Activated T-cell treated with anti-CD3 and anti-CD28 coated beads for 24 hours (primary cell): ENCODE data around the gene DUSP21.
"Not testable (repeated sequence)": the region's sequence is repeated elsewhere in the genome, so short reads cannot be mapped to it uniquely, and the experiment has no call there.

Experiments
- DNase-seq: peaks from one replicate; pipeline ENCODE4 v3.0.0-alpha.2; 2020; ENCODE audit warnings: low read depth

The DUSP21 gene

GRCh38 chrX:44843753-44844152 is at the start of gene DUSP21:
DUSP21 (plus strand) TSS chrX:44844021; CDS start chrX:44844133, 112 bp downstream.
- DNase-seq: no peak

GRCh38 chrX:44795945-44796450 is 47.8 kb upstream of the DUSP21 start:
- no peak for DNase-seq

GRCh38 chrX:44802613-44803012 is 41.2 kb upstream of the DUSP21 start:
- no peak for DNase-seq

- DNase-seq: no peak
Measured at GRCh38 chrX:44815681-44816080, 28.1 kb upstream of the DUSP21 start.

GRCh38 chrX:44816367-44816766 is 27.5 kb upstream of the DUSP21 start:
- no peak for DNase-seq

- DNase-seq: no peak
Measured at GRCh38 chrX:44817029-44817428, 26.8 kb upstream of the DUSP21 start.

- DNase-seq: no peak
Measured at GRCh38 chrX:44822601-44823000, 21.2 kb upstream of the DUSP21 start.

- DNase-seq: not testable (repeated sequence)
Measured at GRCh38 chrX:44823193-44823592, 20.6 kb upstream of the DUSP21 start.

- DNase-seq: no peak
Measured at GRCh38 chrX:44828008-44828605, 15.7 kb upstream of the DUSP21 start.

- DNase-seq: no peak
Measured at GRCh38 chrX:44829832-44830231, 14.0 kb upstream of the DUSP21 start.

GRCh38 chrX:44842550-44843317 is 1.1 kb upstream of the DUSP21 start:
- no peak for DNase-seq

GRCh38 chrX:44843318-44843702 is 511 bp upstream of the DUSP21 start:
- no peak for DNase-seq

GRCh38 chrX:44844204-44844603 is 383 bp downstream of the DUSP21 start:
- no peak for DNase-seq

GRCh38 chrX:44850891-44851290 is 7.1 kb downstream of the DUSP21 start:
- DNase-seq: not testable (repeated sequence)

GRCh38 chrX:44871114-44871645 is 27.4 kb downstream of the DUSP21 start:
- DNase-seq: no peak

- peak; percentile 4 for DNase-seq
Measured at GRCh38 chrX:44871931-44872820, 28.4 kb downstream of the DUSP21 start.

GRCh38 chrX:44872821-44873414 is 29.1 kb downstream of the DUSP21 start, which contains the start of gene KDM6A:
KDM6A (plus strand) TSS chrX:44873188; CDS start chrX:44873552, 364 bp downstream.
- DNase-seq: peak; percentile 91

GRCh38 chrX:44873415-44874276 is 29.8 kb downstream of the DUSP21 start:
- DNase-seq: peak; percentile 11

GRCh38 chrX:44874420-44875184 is 30.8 kb downstream of the DUSP21 start:
- DNase-seq: peak; percentile 11

- DNase-seq: no peak
Measured at GRCh38 chrX:44875185-44875489, 31.3 kb downstream of the DUSP21 start.
